Measurements from ENCODE around the gene GALNTL6. TPM values are rescaled to one million over a fixed set of nuclear protein-coding genes. Genes with fewer than 3 reads are reported as not detected.
A peak's percentile ranks its signal among the peaks of the same experiment; 100 is the strongest.

Gene GALNTL6
- total RNA-seq, 1 donor from 2014 or later, result not detected

GRCh38 chr4:173005912-173006633 lies 1192.9 kb downstream of the GALNTL6 start:
- no peak for DNase-seq
- no peaks in the 10 kb centered on the region for H3K27me3 ChIP-seq (ENCODE audit: low read depth)
- no peaks in the 10 kb centered on the region for H3K36me3 ChIP-seq
- no peak overlapping the region for H3K27ac ChIP-seq (replicated peaks)
- H3K4me3 ChIP-seq, result no peak overlapping the region
- no peaks in the 10 kb centered on the region for H3K9me3 ChIP-seq (replicated peaks)
- H3K4me1 ChIP-seq, result no peaks in the 10 kb centered on the region
- intact Hi-C loops (cut with micrococcal nuclease), result no loop called here
- TF ChIP-seq CTCF (IDR thresholded peaks at IDR 0.05; ENCODE audit: borderline replicate concordance), result no peak

DNA sequence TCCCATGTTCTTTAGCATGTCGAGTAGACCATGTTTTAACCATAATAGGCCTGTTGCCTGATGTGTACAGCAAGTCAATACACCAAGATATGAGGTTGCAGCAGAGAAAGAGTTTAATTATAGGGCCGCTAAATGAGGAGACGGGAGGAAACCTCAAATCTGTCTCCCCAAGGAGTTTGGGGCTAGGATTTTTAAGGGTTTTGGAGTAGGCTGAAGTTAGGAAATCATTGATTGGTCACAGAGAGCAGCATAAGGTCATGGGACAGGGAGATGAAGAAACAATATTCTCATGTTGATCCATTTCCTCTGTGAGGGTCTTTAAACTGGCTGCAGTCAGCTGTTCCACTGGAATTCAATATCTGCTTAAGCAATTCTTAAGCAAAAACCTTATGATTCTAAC lies 1195.2 kb downstream of the GALNTL6 start:
- no peak for TF ChIP-seq CTCF (IDR thresholded peaks at IDR 0.05; ENCODE audit: borderline replicate concordance)
- Histone ChIP-seq H3K27ac (replicated peaks) (no peak overlapping the region), H3K36me3 (no peaks in the 10 kb centered on the region), H3K9me3 (replicated peaks) (no peaks in the 10 kb centered on the region), H3K4me3 (no peak overlapping the region), H3K4me1 (no peaks in the 10 kb centered on the region), H3K27me3 (ENCODE audit: low read depth) (no peaks in the 10 kb centered on the region)
- no peak for DNase-seq
- intact Hi-C loops (cut with micrococcal nuclease), result no loop called here

DNA sequence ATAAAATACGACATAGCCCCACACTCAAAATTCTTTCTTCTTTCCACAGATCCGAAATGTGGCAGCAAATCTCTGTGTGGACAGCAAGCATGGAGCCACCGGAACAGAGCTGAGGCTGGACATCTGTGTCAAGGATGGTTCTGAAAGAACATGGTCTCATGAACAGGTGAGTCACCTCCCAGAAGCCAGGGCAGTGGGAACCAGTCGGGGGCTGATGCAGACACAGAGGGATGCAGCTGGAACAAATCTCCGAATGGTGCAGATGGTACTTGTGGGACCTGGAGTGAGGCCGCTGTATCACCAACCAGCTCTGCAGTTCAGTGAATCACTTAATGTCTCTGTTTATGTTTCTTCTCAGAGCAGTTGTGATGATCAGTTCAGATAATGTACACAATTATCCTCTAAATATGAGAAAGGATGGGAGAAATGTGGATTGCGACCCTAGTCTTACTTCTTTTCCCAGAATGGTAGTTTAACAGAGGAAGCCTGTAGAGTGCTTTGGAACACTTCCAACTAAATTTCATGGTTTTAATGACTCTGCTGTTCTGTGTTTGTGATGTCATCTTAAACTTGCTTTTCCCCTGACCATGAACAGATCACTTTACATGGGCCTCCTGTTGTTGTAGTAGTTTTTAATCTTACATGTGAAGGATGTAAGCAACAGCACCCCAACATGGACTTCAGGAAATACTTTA lies 1196.1 kb downstream of the GALNTL6 start:
- DNase-seq, result no peak
- Histone ChIP-seq H3K27me3 (ENCODE audit: low read depth) (no peaks in the 10 kb centered on the region), H3K27ac (replicated peaks) (no peak overlapping the region), H3K4me3 (no peak overlapping the region), H3K4me1 (peaks cover 4% of the 10 kb centered on the region), H3K36me3 (no peaks in the 10 kb centered on the region), H3K9me3 (replicated peaks) (no peaks in the 10 kb centered on the region)
- TF ChIP-seq CTCF (IDR thresholded peaks at IDR 0.05; ENCODE audit: borderline replicate concordance), result no peak
- intact Hi-C loops (cut with micrococcal nuclease), result no loop called here

DNA sequence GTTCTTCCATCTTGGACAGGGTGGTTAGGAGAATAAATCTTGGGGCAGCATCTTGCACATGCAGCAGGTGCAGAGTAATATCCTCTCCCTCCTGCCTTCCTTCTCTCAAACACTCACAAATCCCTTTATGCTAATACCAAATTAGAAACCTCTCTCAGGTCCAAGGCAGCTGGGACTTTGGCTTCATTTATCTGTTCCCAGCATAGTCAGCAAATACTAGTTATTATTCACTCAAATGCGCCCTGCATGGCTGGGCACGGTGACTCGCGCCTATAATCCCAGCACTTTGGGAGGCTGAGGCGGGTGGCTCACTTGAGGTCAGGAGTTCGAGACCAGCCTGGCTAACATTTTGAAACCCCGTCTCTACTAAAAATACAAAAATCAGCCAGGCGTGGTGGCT lies 1199.4 kb downstream of the GALNTL6 start:
- no peaks in the 10 kb centered on the region for H3K9me3 ChIP-seq (replicated peaks)
- H3K36me3 ChIP-seq, result no peaks in the 10 kb centered on the region
- no peak for DNase-seq
- intact Hi-C loops (cut with micrococcal nuclease), result loop anchor here (5.0 to 10.0 kb wide), 2 partner anchors 245 to 402 kb away; no protein-coding TSS in a partner anchor
- no peak overlapping the region for H3K4me3 ChIP-seq
- peaks cover 4% of the 10 kb centered on the region for H3K4me1 ChIP-seq
- no peak for TF ChIP-seq CTCF (IDR thresholded peaks at IDR 0.05; ENCODE audit: borderline replicate concordance)
- H3K27ac ChIP-seq (replicated peaks), result no peak overlapping the region
- no peaks in the 10 kb centered on the region for H3K27me3 ChIP-seq (ENCODE audit: low read depth)

GRCh38 chr4:173013232-173013930 lies 1200.2 kb downstream of the GALNTL6 start:
- intact Hi-C loops (cut with micrococcal nuclease), result loop anchor here (5.0 to 10.0 kb wide), 2 partner anchors 244 to 401 kb away; no protein-coding TSS in a partner anchor
- H3K27ac ChIP-seq (replicated peaks), result no peak overlapping the region
- no peak for DNase-seq
- no peaks in the 10 kb centered on the region for H3K27me3 ChIP-seq (ENCODE audit: low read depth)
- no peak overlapping the region for H3K4me3 ChIP-seq
- no peaks in the 10 kb centered on the region for H3K9me3 ChIP-seq (replicated peaks)
- TF ChIP-seq CTCF (IDR thresholded peaks at IDR 0.05; ENCODE audit: borderline replicate concordance), result peak; percentile 79
- peaks cover 4% of the 10 kb centered on the region for H3K4me1 ChIP-seq
- no peaks in the 10 kb centered on the region for H3K36me3 ChIP-seq

All from left ventricle myocardium inferior (tissue), 1 donor.